Mesothelial cell of epicardium (in vitro differentiated cells): ENCODE data around the gene U2AF1L4. TPM values are rescaled to one million over a fixed set of nuclear protein-coding genes. Genes with fewer than 3 reads are reported as not detected.

Experiments
- DNase-seq, 2 experiments: peaks; one replicate each; pipeline ENCODE4 v3.0.0; 2021; ENCODE audit warnings: low spot score in 2 of 2; ENCODE audit not compliant: unreplicated experiment in 2 of 2
- H3K27ac Mint-ChIP-seq: 2 replicates; pipeline ENCODE4 v1.8.0; 2021; ENCODE audit warnings: mixed read lengths
- H3K27me3 Mint-ChIP-seq: 2 replicates; pipeline ENCODE4 v1.8.0; 2021; ENCODE audit warnings: low read depth, mixed read lengths
- H3K36me3 Mint-ChIP-seq: 2 replicates; pipeline ENCODE4 v1.8.0; 2021; ENCODE audit warnings: mixed read lengths
- H3K4me1 Mint-ChIP-seq: 2 replicates; pipeline ENCODE4 v1.8.0; 2021; ENCODE audit warnings: mixed read lengths
- H3K4me3 Mint-ChIP-seq: 2 replicates; pipeline ENCODE4 v1.8.0; 2021; ENCODE audit warnings: mild to moderate bottlenecking, moderate library complexity, mixed read lengths
- H3K9me3 Mint-ChIP-seq: 2 replicates; pipeline ENCODE4 v1.8.0; 2021; ENCODE audit warnings: mixed read lengths
- total RNA-seq: library from RNA; stranded (reverse); gene quantifications from 3 replicates; pipeline ENCODE4 v1.2.1, GENCODE V29; 2021
- TF ChIP-seq, protein P1 (sequence below): fragments of 200-600 bp; sonication (generic); IDR thresholded peaks from one replicate; pipeline ENCODE4 v1.5.0; 2021; ENCODE audit warnings: antibody characterized with exemption; ENCODE audit not compliant: unreplicated experiment

U2AF1L4 gene
- total RNA-seq, 1 donor from 2014 or later, result 42.5 TPM

DNA sequence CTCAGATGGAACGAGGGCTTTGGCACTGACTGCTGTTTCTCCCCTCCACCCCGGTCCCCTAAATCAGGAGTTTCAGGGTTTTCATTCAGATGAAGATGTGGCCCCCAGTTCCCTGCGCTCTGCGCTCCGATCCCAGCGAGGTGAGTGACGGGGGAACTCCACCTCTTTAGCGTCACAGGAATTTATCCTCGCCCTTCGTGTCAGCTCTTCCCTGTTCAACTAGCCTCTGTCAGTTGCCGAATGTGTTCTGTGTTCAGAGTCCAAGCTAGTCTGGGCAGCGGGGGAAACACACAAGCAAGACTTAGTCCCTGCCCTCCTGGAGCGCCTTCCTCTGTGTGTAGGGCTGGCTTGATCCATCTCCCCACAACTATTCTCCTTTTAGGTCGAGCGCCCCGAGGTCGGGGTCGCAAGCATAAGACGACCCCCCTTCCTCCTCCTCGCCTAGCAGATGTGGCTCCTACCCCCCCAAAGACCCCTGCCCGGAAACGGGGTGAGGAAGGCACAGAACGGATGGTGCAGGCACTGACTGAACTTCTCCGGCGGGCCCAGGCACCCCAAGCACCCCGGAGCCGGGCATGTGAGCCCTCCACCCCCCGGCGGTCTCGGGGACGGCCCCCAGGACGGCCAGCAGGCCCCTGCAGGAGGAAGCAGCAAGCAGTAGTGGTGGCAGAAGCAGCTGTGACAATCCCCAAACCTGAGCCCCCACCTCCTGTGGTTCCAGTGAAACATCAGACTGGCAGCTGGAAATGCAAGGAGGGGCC is 25.6 kb downstream of the U2AF1L4 start:
- no peak for DNase-seq
- Mint-ChIP-seq H3K4me1 (peaks cover 24% of the 10 kb centered on the region), H3K27me3 (no peaks in the 10 kb centered on the region), H3K4me3 (peak overlapping the region; percentile 86), H3K9me3 (no peaks in the 10 kb centered on the region), H3K27ac (peak overlapping the region; percentile 93), H3K36me3 (peaks cover 10% of the 10 kb centered on the region)
- TF ChIP-seq, protein P1, sequence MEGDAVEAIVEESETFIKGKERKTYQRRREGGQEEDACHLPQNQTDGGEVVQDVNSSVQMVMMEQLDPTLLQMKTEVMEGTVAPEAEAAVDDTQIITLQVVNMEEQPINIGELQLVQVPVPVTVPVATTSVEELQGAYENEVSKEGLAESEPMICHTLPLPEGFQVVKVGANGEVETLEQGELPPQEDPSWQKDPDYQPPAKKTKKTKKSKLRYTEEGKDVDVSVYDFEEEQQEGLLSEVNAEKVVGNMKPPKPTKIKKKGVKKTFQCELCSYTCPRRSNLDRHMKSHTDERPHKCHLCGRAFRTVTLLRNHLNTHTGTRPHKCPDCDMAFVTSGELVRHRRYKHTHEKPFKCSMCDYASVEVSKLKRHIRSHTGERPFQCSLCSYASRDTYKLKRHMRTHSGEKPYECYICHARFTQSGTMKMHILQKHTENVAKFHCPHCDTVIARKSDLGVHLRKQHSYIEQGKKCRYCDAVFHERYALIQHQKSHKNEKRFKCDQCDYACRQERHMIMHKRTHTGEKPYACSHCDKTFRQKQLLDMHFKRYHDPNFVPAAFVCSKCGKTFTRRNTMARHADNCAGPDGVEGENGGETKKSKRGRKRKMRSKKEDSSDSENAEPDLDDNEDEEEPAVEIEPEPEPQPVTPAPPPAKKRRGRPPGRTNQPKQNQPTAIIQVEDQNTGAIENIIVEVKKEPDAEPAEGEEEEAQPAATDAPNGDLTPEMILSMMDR, result no peak

DNA sequence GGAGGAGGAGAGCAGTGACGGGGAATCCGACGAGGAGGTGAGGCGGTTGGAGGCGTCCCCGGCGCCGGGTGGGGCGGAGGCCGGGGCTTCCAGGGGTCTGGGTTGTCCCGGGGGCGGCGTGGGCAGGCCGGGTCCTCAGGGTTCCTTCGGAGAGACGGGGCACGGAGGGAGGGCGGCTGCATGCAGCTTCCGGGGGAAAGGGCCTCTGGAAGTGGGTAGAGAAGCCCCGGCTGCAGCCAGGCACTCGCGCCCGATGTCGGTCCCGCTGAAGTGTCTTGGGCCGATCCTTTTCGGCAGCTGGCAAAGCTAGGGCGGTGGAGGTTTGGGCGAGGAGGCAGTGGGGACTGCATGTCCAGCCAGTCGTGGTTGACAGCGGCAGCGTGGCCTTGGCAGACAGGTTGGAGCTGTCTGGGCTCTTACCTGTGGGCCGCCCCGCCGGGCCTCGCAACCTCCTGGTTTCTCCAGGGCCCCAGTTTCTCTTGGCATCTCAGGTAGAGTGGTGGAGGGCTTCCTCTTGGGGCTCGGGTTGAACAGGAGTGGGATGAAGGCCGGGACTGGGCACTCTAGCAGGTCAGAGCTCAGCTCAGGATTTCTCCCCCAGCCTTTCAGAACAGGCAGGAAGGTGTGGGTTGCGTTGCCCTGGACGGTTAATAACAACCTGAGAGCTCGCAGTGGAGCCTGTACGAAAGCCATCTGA is 26.7 kb downstream of the U2AF1L4 start:
- H3K4me3 Mint-ChIP-seq, result peak overlapping the region; percentile 86
- no peaks in the 10 kb centered on the region for H3K27me3 Mint-ChIP-seq
- peak overlapping the region; percentile 93 for H3K27ac Mint-ChIP-seq

DNA sequence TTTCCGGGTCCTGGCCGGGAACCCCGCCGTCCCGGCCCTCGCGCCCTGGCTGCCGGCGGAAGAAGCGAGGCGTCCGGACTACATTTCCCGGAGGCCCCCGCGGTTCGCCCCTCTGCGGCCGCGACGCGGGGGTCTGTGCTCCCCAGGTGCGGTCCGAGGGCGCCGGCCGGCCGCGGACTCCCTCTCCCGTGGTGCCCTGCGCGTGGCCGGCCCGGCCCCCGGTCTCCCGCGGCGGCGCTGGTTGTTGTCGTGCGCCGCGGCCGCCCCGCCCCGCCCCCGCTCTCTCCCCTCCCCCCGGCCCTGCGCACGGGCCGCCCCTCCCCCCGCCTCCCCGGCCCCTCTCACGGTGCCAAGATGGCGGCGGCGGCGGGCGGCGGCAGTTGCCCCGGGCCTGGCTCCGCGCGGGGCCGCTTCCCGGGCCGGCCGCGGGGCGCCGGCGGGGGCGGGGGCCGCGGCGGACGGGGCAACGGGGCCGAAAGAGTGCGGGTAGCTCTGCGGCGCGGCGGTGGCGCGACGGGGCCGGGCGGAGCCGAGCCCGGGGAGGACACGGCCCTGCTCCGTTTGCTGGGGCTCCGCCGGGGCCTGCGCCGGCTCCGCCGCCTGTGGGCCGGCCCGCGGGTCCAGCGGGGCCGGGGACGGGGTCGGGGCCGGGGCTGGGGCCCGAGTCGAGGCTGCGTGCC is 27.4 kb downstream of the U2AF1L4 start, which contains the start of gene KMT2B:
Gene KMT2B (plus strand): TSS at position 339 of the 680 bp plus-strand sequence. CDS start 16 bp downstream, at position 355.
- H3K27me3 Mint-ChIP-seq, result no peaks in the 10 kb centered on the region
- peaks cover 6% of the 10 kb centered on the region for H3K36me3 Mint-ChIP-seq
- peak within 1 kb of the TSS; percentile 86 for H3K4me3 Mint-ChIP-seq
- TF ChIP-seq, protein P1, result no peak
- peak within 1 kb of the TSS; percentile 93 for H3K27ac Mint-ChIP-seq
- H3K9me3 Mint-ChIP-seq, result no peaks in the 10 kb centered on the region
- H3K4me1 Mint-ChIP-seq, result peaks cover 24% of the 10 kb centered on the region
- peak; percentile 90 to 93 for DNase-seq

More for the DNA sequence above, 26.7 kb downstream of the U2AF1L4 start:
- peak in 1 of 2 experiments; percentile 59 for DNase-seq
- Mint-ChIP-seq H3K4me1 (peaks cover 24% of the 10 kb centered on the region), H3K9me3 (no peaks in the 10 kb centered on the region), H3K36me3 (peaks cover 7% of the 10 kb centered on the region)
- TF ChIP-seq, protein P1, result no peak

DNA sequence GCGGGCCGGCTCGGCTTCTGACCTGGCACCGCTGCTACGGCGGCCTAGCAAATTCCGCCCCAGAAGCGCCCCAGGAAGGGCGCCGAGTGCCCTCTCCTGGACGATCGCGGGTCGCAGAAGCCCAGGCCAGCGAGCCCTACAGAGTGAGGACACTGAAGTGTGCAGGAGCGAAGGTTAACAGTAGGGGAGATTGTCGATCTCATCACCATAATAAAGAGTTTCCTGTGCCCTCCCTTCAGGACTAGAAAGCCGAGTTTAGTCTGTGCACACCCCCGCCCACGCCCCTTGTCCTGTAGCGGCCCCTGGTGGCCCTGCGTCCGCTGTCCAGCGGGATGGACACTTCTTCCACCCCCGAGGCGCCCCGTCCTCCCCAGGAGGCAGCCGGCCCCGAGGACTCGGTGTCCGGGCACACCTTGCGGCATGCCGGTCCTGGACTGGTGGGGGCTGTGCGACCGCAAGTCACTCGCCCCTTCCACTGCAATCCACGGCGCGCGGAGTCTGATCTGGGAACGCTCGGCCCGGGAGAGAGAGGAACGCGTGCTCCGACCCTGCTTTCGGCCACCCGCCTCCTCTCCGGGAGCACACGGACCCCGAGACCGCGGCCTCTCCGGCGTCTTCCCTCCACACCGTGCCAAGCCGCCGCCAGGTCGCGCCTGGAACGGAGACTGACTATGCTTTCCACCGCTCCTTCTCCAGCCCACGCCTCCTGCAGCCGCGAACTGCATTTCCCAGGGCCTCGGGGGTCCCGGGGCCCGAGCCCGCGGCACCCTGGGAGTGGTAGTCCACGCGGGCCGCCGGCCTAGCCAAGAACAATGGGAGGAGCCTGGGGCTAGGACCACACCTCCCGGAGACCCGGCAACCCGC is 28.2 kb downstream of the U2AF1L4 start:
- no peaks in the 10 kb centered on the region for H3K9me3 Mint-ChIP-seq
- peak overlapping the region; percentile 86 for H3K27ac Mint-ChIP-seq
- peak overlapping the region; percentile 85 for H3K4me3 Mint-ChIP-seq
- no peaks in the 10 kb centered on the region for H3K27me3 Mint-ChIP-seq
- TF ChIP-seq, protein P1, result peak; percentile 74
- H3K36me3 Mint-ChIP-seq, result peaks cover 2% of the 10 kb centered on the region
- H3K4me1 Mint-ChIP-seq, result peaks cover 24% of the 10 kb centered on the region
- DNase-seq, result peak; percentile 77 to 89
